Femur (tissue), 1 donor: ENCODE data around the gene VPS36.
"Not testable (repeated sequence)": the region's sequence is repeated elsewhere in the genome, so short reads cannot be mapped to it uniquely, and the experiment has no call there.

ENCODE experiments used
- DNase-seq: peaks from one replicate; pipeline ENCODE4 v3.0.0-alpha.2; 2017

Gene VPS36

GRCh38 chr13:52374873-52375411 lies 75.5 kb downstream of the VPS36 start:
- DNase-seq: no peak

- DNase-seq: no peak
Measured at GRCh38 chr13:52374389-52374788, 76.0 kb downstream of the VPS36 start.

- DNase-seq: not testable (repeated sequence)
Measured at GRCh38 chr13:52373277-52373676, 77.2 kb downstream of the VPS36 start.

- DNase-seq: no peak
Measured at GRCh38 chr13:52371736-52372247, 78.6 kb downstream of the VPS36 start.

- DNase-seq: peak; percentile 49
Measured at GRCh38 chr13:52366291-52366690, 84.1 kb downstream of the VPS36 start.
